GM12878 (cell line): ENCODE measurements around the gene ZNF780B. TPM values are rescaled to one million over a fixed set of nuclear protein-coding genes. Genes with fewer than 3 reads are reported as not detected.

Experiments
- ATAC-seq: fragments of 200-7000 bp; cut with Tn5 transposase; 3 replicates; pipeline ENCODE4 v1.9.1; 2020; ENCODE audit warnings: mild to moderate bottlenecking, moderate library complexity
- BruUV-seq: library from RNA; stranded (reverse); fragments of 400-500 nt; replicated peaks from 2 replicates; lab custom pipeline; 2021; lab: Mats Ljungman, UMichigan
- CTCF ChIA-PET: fragments of 300-600 bp; sonication (Branson Sonifier 250); formaldehyde crosslinking; extraction: SDS; loops from one replicate; lab custom pipeline; 2021; ENCODE audit warnings: inconsistent platforms; lab: Yijun Ruan, JAX
- POLR2A ChIA-PET: fragments of 350-600 bp; formaldehyde crosslinking; extraction: SDS; loops from one replicate; lab custom pipeline; 2021; ENCODE audit warnings: inconsistent platforms; lab: Charles Lee
- RAD21 ChIA-PET: fragments of 300-600 bp; sonication (Branson Sonifier 250); formaldehyde crosslinking; loops from one replicate; lab custom pipeline; 2023; ENCODE audit warnings: antibody characterized with exemption; ENCODE audit not compliant: unreplicated experiment; lab: Charles Lee
- SMC1A ChIA-PET: fragments of 300-600 bp; sonication (Branson Sonifier 250); formaldehyde crosslinking; loops from one replicate; lab custom pipeline; 2023; ENCODE audit not compliant: unreplicated experiment, uncharacterized antibody; lab: Charles Lee
- DNase-seq: peaks from one replicate; pipeline ENCODE4 v3.0.0-alpha.2; 2011; ENCODE audit warnings: low read depth, low spot score
- FAIRE-seq: peaks from 3 replicates; lab custom pipeline; 2011; peaks lifted over from hg19 to GRCh38; lab: Jason Lieb, UNC
- H2AFZ ChIP-seq: 2 replicates; pipeline ENCODE4 v1.6.0; 2011; ENCODE audit warnings: low read depth, low read length, control low read depth; ENCODE audit not compliant: control insufficient read depth
- H3K27ac ChIP-seq: 2 replicates; pipeline ENCODE4 v1.5.1; 2011; ENCODE audit warnings: control low read depth; ENCODE audit not compliant: control insufficient read depth, insufficient read depth
- H3K27me3 ChIP-seq, 2 experiments: replicated peaks in 1 of 2; 2 replicates each; pipeline versions ENCODE4 v1.6.0 to v1.6.1; 2011; ENCODE audit warnings: low read length in 1 of 2; ENCODE audit not compliant: control insufficient read depth in 2 of 2, insufficient read depth in 2 of 2
- H3K36me3 ChIP-seq, 2 experiments: 2 replicates each; pipeline ENCODE4 v1.5.1; 2011; ENCODE audit warnings: low read length in 1 of 2; ENCODE audit not compliant: control insufficient read depth in 2 of 2, insufficient read depth in 2 of 2
- H3K4me1 ChIP-seq: 2 replicates; pipeline ENCODE4 v1.6.1; 2011; ENCODE audit warnings: mild to moderate bottlenecking, low read length, moderate library complexity, mixed read lengths; ENCODE audit not compliant: control insufficient read depth, insufficient read depth
- H3K4me2 ChIP-seq: 2 replicates; pipeline ENCODE4 v1.6.0; 2011; ENCODE audit warnings: control low read depth; ENCODE audit not compliant: control insufficient read depth, insufficient read depth
- H3K4me3 ChIP-seq: fragments of 200-600 bp; sonication (generic); 2 replicates; pipeline ENCODE4 v1.5.1; 2016
- H3K79me2 ChIP-seq: 2 replicates; pipeline ENCODE4 v1.6.0; 2011; ENCODE audit warnings: low read length; ENCODE audit not compliant: control insufficient read depth, insufficient read depth
- H3K9ac ChIP-seq: 2 replicates; pipeline ENCODE4 v1.8.0; 2011; ENCODE audit warnings: low read length, control low read depth, mixed read lengths; ENCODE audit not compliant: control insufficient read depth, insufficient read depth
- H3K9me3 ChIP-seq: replicated peaks from 3 replicates; pipeline ENCODE4 v1.5.1; 2011; ENCODE audit warnings: mild to moderate bottlenecking, low read length; ENCODE audit not compliant: control insufficient read depth, insufficient read depth
- H4K20me1 ChIP-seq: 2 replicates; pipeline ENCODE4 v1.6.0; 2011; ENCODE audit not compliant: control insufficient read depth, insufficient read depth
- BACH1 ChIP-seq: fragments of 450-650 bp; IDR thresholded peaks from 2 replicates; pipeline ENCODE4 v1.6.1; 2017; ENCODE audit warnings: mild to moderate bottlenecking, borderline replicate concordance
- CEBPB ChIP-seq, 2 experiments: fragments of 150-350 bp in 1 of 2; IDR thresholded peaks; 2 replicates each; pipeline ENCODE4 v1.6.1; 2012 to 2014; ENCODE audit warnings: low read depth in 2 of 2, low read length in 2 of 2, borderline replicate concordance in 1 of 2, inconsistent platforms in 1 of 2
- FOXK2 ChIP-seq: fragments of 450-650 bp; IDR thresholded peaks from 2 replicates; pipeline ENCODE4 v1.6.1; 2017; ENCODE audit warnings: mild to moderate bottlenecking, moderate library complexity
- IRF4 ChIP-seq: IDR thresholded peaks from 2 replicates; pipeline ENCODE4 v1.6.1; 2011; ENCODE audit warnings: low read depth, low read length
- KAT2A ChIP-seq: conservative IDR thresholded peaks from 2 replicates; pipeline ENCODE4 v1.6.1; 2011; ENCODE audit warnings: low read depth, low read length; ENCODE audit not compliant: control insufficient read depth
- KDM1A ChIP-seq: fragments of 200-600 bp; sonication (generic); IDR thresholded peaks from 2 replicates; pipeline ENCODE4 v1.6.1; 2016; ENCODE audit warnings: borderline replicate concordance
- LARP7 ChIP-seq: fragments of 450-650 bp; IDR thresholded peaks from 2 replicates; pipeline ENCODE4 v1.6.1; 2017; ENCODE audit warnings: mild to moderate bottlenecking
- MAX ChIP-seq: IDR thresholded peaks from 2 replicates; pipeline ENCODE4 v1.6.1; 2012; ENCODE audit warnings: low read depth, low read length, improper control_type of control experiment
- MEF2A ChIP-seq: IDR thresholded peaks from 2 replicates; pipeline ENCODE4 v1.6.1; 2011; ENCODE audit warnings: low read depth, mild to moderate bottlenecking, low read length, moderate library complexity; ENCODE audit not compliant: insufficient read depth
- PKNOX1 ChIP-seq: fragments of 450-650 bp; IDR thresholded peaks from 2 replicates; pipeline ENCODE4 v1.6.1; 2016; ENCODE audit warnings: mild to moderate bottlenecking
- SMAD5 ChIP-seq: IDR thresholded peaks from 2 replicates; pipeline ENCODE4 v1.6.1; 2016; ENCODE audit warnings: antibody characterized with exemption, low read depth
- SP1 ChIP-seq: IDR thresholded peaks from one replicate; pipeline ENCODE4 v1.6.1; 2011; ENCODE audit warnings: low read depth, low read length
- STAT1 ChIP-seq: fragments of 450-650 bp; conservative IDR thresholded peaks from 2 replicates; pipeline ENCODE4 v1.6.1; 2014; ENCODE audit warnings: antibody characterized with exemption, mild to moderate bottlenecking
- SUZ12 ChIP-seq: fragments of 200-600 bp; sonication (generic); IDR thresholded peaks from one replicate; pipeline ENCODE4 v1.6.1; 2018; ENCODE audit warnings: antibody characterized with exemption, mild to moderate bottlenecking; ENCODE audit not compliant: unreplicated experiment
- ZBTB33 ChIP-seq: fragments of 450-650 bp; IDR thresholded peaks from 2 replicates; pipeline ENCODE4 v1.6.1; 2017; ENCODE audit warnings: mild to moderate bottlenecking
- ZBTB4 ChIP-seq: fragments of 450-650 bp; formaldehyde crosslinking; IDR thresholded peaks from 2 replicates; pipeline ENCODE4 v1.4.0; 2022; ENCODE audit warnings: mild to moderate bottlenecking, moderate library complexity
- ZNF217 ChIP-seq: fragments of 450-650 bp; IDR thresholded peaks from 2 replicates; pipeline ENCODE4 v1.6.1; 2017; ENCODE audit warnings: antibody characterized with exemption, mild to moderate bottlenecking
- ZNF622 ChIP-seq: fragments of 450-650 bp; IDR thresholded peaks from 2 replicates; pipeline ENCODE4 v1.6.1; 2017; ENCODE audit warnings: mild to moderate bottlenecking, inconsistent platforms
- ZZZ3 ChIP-seq: IDR thresholded peaks from 2 replicates; pipeline ENCODE4 v1.6.1; 2011; ENCODE audit warnings: low read depth; ENCODE audit not compliant: control insufficient read depth, insufficient read length
- WGBS: methylation state at CpG from one replicate; pipeline ENCODE4 v1.1.6; 2016; ENCODE audit warnings: low lambda C conversion rate; ENCODE audit not compliant: insufficient replicate concordance, insufficient coverage; ENCODE audit errors: missing lambda C conversion rate; 5-methylcytosine and 5-hydroxymethylcytosine counted together
- in situ Hi-C: fragments of 300-500 bp; cut with MboI; formaldehyde crosslinking; loops from 9 replicates; pipeline ENCODE4 v1.14.3; 2018; ENCODE audit warnings: mixed read lengths
- intact Hi-C: fragments of 100-400 bp; cut with micrococcal nuclease; formaldehyde crosslinking; loops from one replicate; pipeline ENCODE4 v1.14.2; 2022; ENCODE audit not compliant: unreplicated experiment
- polyA plus RNA-seq, 11 experiments: library from polyadenylated mRNA; depleted of rRNA in 4 of 11; unstranded in 6 of 11; stranded (reverse) in 5 of 11; fragments of >200 nt; fragmentation: Nextera tagmentation in 4 of 11; fragmentation: Illumina TruSeq in 1 of 11; extraction: Ambion mirVana in 4 of 11; extraction: Trizol in 1 of 11; gene quantifications; 1 replicate in 1 of 11; 2 replicates in 10 of 11; pipeline versions ENCODE4 v1.2.1 to v1.2.3, GENCODE V29; 2011 to 2016; ENCODE audit warnings: inconsistent platforms in 2 of 11, missing spikeins in 2 of 11, low read depth in 1 of 11
- total RNA-seq, 4 experiments: library from RNA; depleted of rRNA in 3 of 4; stranded (reverse); fragments of >200 nt in 3 of 4; fragmentation: Illumina TruSeq in 1 of 4; extraction: Trizol in 1 of 4; gene quantifications; 2 replicates each; pipeline versions ENCODE4 v1.2.1 to v1.2.3, GENCODE V29; 2013 to 2021

Gene ZNF780B
- total and polyA plus RNA-seq, 10 of the 15 experiments (the other 5 are each of a cell fraction or from before 2014, with no cell fraction given), result 7.3 to 24.0 (median 12.3) TPM

GRCh38 chr19:40084948-40085347 is 28.9 kb upstream of the ZNF780B start:
- in situ Hi-C loops (no loop called here), intact Hi-C loops (no loop called here)
- no peaks in the 10 kb centered on the region for H3K27me3 ChIP-seq
- no peak overlapping the region for H3K4me3 ChIP-seq
- WGBS, result 98% methylated on average over 4 of the region's 4 CpGs
- DNase-seq (no peak), FAIRE-seq (no peak), ATAC-seq (no peak)
- H2AFZ ChIP-seq, result no peak overlapping the region
- RAD21 ChIA-PET, result no interaction called here
- no peak overlapping the region for H3K9ac ChIP-seq
- H3K36me3 ChIP-seq, result peaks cover 1 to 17% of the 10 kb centered on the region in 2 experiments; a peak in 3 of 4 replicates
- TF ChIP-seq SMAD5 (no peak), BACH1 (no peak), ZZZ3 (no peak), IRF4 (no peak), ZBTB4 (CRISPR knock-in tag) (no peak), SP1 (no peak), ZNF622 (no peak), SUZ12 (no peak), STAT1 (no peak), CEBPB (IDR thresholded peaks at IDR 0.05; ENCODE audit: borderline replicate concordance in 1 of 2, low read depth in 2 of 2, low read length in 2 of 2) (no peak), KDM1A (no peak), PKNOX1 (no peak), ZBTB33 (no peak), FOXK2 (no peak), ZNF217 (no peak), MEF2A (no peak), LARP7 (no peak), MAX (no peak), KAT2A (no peak)
- CTCF ChIA-PET, result interaction anchor here (1.1 kb wide), 1 partner anchor 8 kb away, joined by 3 read pairs; no protein-coding TSS in a partner anchor
- H4K20me1 ChIP-seq, result no peaks in the 10 kb centered on the region
- no peak overlapping the region for H3K4me2 ChIP-seq
- peaks cover 6% of the 10 kb centered on the region; the same call in 2 of the 3 replicates for H3K9me3 ChIP-seq
- no peak overlapping the region for H3K27ac ChIP-seq
- H3K79me2 ChIP-seq, result peaks cover 18% of the 10 kb centered on the region
- SMC1A ChIA-PET, result interaction anchor here (0.6 to 1.3 kb wide), 2 partner anchors 29 to 275 kb away, joined by 3 read pairs; partner anchors contain the start of gene ZNF780B
- no peaks in the 10 kb centered on the region; the same call in 1 of the 2 replicates for H3K4me1 ChIP-seq
- POLR2A ChIA-PET, result interaction anchor here (0.7 kb wide), 1 partner anchor 138 kb away, joined by 4 read pairs; no protein-coding TSS in a partner anchor
- no TSS peak for BruUV-seq
